ENCODE results near the gene RIT1.
"Not testable (repeated sequence)": the region's sequence is repeated elsewhere in the genome, so short reads cannot be mapped to it uniquely, and the experiment has no call there.

Gene RIT1

DNA sequence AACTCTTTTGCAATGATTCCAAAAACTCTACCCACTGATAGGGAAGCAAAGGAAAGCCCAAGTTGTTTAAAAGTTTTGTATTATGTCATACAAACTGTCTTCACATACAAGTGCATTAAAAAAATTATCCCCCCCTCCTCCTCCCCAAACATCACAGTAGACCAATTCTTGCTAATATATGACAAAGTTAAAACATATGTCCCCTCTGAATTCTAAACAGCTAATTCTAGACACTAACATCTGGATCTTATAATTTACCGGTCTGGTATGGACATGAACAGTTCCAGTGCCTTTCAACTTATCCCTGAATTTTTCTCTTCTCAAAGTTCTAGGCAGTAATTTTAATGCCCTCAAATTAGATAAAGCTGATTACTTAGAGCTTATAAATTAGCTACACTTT is 13.4 kb downstream of the RIT1 start:
- in situ Hi-C loops (cut with MboI; ENCODE audit: low sequenced_read_pairs) = no loop called here
- Histone ChIP-seq H3K4me3 (no peak overlapping the region), H3K4me1 (no peaks in the 10 kb centered on the region; the same call in 1 of the 2 replicates), H3K9me3 (no peaks in the 10 kb centered on the region), H3K27me3 (ENCODE audit: low read depth) (no peaks in the 10 kb centered on the region), H3K36me3 (replicated peaks) (peaks cover 49% of the 10 kb centered on the region)
- no peak for DNase-seq (ENCODE audit: low spot score in 2 of 2)

DNA sequence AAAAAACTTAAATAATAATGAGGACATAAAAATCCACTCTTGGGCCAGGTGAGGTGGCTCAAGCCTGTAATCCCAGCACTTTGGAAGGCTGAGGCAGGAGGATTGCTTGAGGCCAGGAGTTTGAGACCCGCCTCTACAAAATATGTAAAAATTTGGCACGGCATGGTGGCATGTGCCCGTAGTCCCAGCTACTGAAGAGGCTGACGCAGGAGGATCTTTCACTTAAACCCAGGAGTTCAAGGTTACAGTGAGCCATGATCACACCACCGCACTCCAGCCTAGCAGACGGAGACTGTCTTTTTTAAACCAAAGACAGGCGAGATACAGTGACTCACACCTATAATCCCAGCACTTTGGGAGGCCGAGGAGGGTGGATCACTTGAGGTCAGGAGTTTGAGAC is 14.7 kb downstream of the RIT1 start:
- H3K27me3 ChIP-seq (ENCODE audit: low read depth); H3K4me1 ChIP-seq; DNase-seq (ENCODE audit: low spot score in 2 of 2); H3K9me3 ChIP-seq; in situ Hi-C loops (cut with MboI; ENCODE audit: low sequenced_read_pairs); H3K4me3 ChIP-seq: not testable (repeated sequence)
- peaks cover 39% of the 10 kb centered on the region for H3K36me3 ChIP-seq (replicated peaks)

- DNase-seq (ENCODE audit: low spot score in 2 of 2); in situ Hi-C loops (cut with MboI; ENCODE audit: low sequenced_read_pairs): not testable (repeated sequence)
- H3K36me3 ChIP-seq (replicated peaks) = peaks cover 30% of the 10 kb centered on the region
These were observed 15.5 kb downstream of the RIT1 start for GRCh38 chr1:155895617-155896016.

DNA sequence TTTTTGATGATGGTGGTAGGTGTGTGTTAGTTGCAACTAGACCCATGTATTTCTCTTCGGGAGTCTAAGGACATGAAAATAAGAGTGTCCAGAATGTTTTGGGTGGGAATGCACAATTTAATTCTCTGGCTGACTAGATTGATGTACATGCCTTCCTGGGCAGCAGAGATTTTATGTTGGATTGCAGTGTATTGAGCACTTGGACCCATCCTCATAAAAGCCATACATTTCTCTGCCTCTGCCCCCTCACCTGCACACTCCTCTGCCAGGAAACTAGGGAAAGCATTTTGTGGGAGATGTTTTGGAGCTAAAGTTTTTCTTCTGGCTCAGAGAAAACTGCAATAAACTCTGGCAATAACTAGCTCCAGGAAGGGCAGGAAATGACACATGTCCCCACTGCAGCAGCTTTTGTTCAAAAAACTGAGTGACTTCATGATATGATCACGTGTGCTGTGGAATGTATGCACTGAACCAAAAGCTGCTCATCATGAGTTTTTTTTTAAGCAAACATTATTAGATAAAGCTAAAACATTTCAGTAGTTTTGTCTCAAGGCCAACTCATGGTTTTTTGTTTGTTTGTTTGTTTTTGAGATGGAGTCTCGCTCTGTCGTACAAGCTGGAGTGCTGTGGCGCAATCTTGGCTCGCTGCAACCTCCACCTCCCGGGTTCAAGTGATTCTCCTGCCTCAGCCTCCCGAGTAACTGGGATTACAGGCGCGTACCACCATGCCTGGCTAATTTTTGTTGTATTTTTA is 17.6 kb downstream of the RIT1 start:
- Histone ChIP-seq H3K36me3 (replicated peaks) (peaks cover 10% of the 10 kb centered on the region), H3K9me3 (no peaks in the 10 kb centered on the region), H3K27me3 (ENCODE audit: low read depth) (no peaks in the 10 kb centered on the region), H3K4me3 (no peak overlapping the region), H3K4me1 (no peaks in the 10 kb centered on the region)
- in situ Hi-C loops (cut with MboI; ENCODE audit: low sequenced_read_pairs) = no loop called here
- DNase-seq (ENCODE audit: low spot score in 2 of 2) = no peak

More at GRCh38 chr1:155895617-155896016, 15.5 kb downstream of the RIT1 start:
- H3K4me1 ChIP-seq; H3K27me3 ChIP-seq (ENCODE audit: low read depth); H3K4me3 ChIP-seq; H3K9me3 ChIP-seq: not testable (repeated sequence)

DNA sequence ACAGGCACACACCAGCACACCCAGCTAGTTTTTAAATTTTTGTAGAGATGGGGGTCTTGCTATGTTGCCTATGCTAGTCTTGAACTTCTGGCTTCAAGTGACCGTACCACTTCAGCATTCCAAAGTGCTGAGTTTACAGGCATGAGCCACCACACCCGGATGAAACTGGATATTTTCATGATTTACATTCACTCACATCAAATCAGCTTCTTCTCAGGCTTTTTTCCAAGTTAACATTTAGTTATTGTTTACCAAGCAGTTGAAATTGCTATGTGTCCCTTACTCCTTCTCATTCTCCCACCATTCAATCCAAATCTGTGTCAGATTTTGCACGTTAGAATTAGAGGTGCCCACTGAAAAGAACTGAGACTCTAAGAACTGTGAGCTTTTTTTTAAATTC is 18.4 kb downstream of the RIT1 start:
- no peak for DNase-seq (ENCODE audit: low spot score in 2 of 2)

DNA sequence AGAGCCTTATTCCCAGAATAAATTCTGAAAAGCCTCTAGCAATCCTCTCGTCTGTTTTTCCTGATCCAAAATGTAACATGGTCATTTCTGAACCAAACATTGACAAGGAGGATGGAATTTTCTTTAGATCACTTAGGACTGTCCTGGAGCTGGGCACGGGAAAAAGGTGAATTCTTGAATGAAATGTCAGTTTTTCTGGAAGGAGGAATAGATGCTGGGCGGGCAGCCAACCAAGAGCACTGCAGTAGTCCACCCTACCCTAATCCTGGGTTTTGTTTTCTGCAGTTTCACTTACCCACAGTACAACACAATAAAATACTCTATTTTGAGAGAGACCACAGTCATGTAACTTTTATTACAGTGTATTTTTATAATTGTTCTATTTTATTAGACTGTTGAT is 20.9 kb downstream of the RIT1 start:
- Histone ChIP-seq H3K4me3 (no peak overlapping the region), H3K27me3 (ENCODE audit: low read depth) (no peaks in the 10 kb centered on the region), H3K9me3 (no peaks in the 10 kb centered on the region), H3K36me3 (replicated peaks) (no peaks in the 10 kb centered on the region), H3K4me1 (no peaks in the 10 kb centered on the region)
- DNase-seq (ENCODE audit: low spot score in 2 of 2) = no peak
- in situ Hi-C loops (cut with MboI; ENCODE audit: low sequenced_read_pairs) = no loop called here

More for the DNA sequence above, 18.4 kb downstream of the RIT1 start:
- Histone ChIP-seq H3K4me3 (no peak overlapping the region), H3K9me3 (no peaks in the 10 kb centered on the region), H3K4me1 (no peaks in the 10 kb centered on the region), H3K36me3 (replicated peaks) (peaks cover 9% of the 10 kb centered on the region), H3K27me3 (ENCODE audit: low read depth) (no peaks in the 10 kb centered on the region)
- in situ Hi-C loops (cut with MboI; ENCODE audit: low sequenced_read_pairs) = no loop called here

- H3K27me3 ChIP-seq (ENCODE audit: low read depth) = no peaks in the 10 kb centered on the region
- DNase-seq (ENCODE audit: low spot score in 2 of 2) = no peak
These were observed 21.6 kb downstream of the RIT1 start for GRCh38 chr1:155889566-155889965.

DNA sequence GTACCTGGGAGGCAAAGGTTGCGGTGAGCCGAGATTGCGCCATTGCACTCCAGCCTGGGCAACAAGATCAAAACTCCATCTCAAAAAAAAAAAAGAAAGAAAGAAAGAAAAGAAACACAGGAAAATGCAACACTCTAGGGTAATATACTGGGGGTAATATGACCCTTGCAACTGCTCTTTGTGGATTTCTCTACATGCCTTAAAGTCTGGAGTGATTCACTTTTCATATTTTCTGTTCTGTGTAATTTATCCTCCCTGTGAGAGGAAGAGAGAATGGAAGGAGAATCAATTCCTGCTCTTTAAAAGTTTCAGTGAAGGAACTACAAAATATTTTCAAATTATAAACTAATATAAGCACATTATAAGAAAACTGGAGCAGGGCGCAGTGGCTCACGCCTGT is 22.7 kb downstream of the RIT1 start:
- Histone ChIP-seq H3K27me3 (ENCODE audit: low read depth) (peaks cover 1% of the 10 kb centered on the region; the same call in 1 of the 2 replicates), H3K4me3 (no peak overlapping the region), H3K9me3 (no peaks in the 10 kb centered on the region), H3K4me1 (no peaks in the 10 kb centered on the region), H3K36me3 (replicated peaks) (no peaks in the 10 kb centered on the region)
- DNase-seq (ENCODE audit: low spot score in 2 of 2) = no peak
- in situ Hi-C loops (cut with MboI; ENCODE audit: low sequenced_read_pairs) = no loop called here

More at GRCh38 chr1:155889566-155889965, 21.6 kb downstream of the RIT1 start:
- Histone ChIP-seq H3K36me3 (replicated peaks) (no peaks in the 10 kb centered on the region), H3K4me3 (no peak overlapping the region), H3K4me1 (no peaks in the 10 kb centered on the region), H3K9me3 (no peaks in the 10 kb centered on the region)
- in situ Hi-C loops (cut with MboI; ENCODE audit: low sequenced_read_pairs) = no loop called here

- H3K27me3 ChIP-seq (ENCODE audit: low read depth) = peaks cover 4% of the 10 kb centered on the region; the same call in 1 of the 2 replicates
- no peak overlapping the region for H3K4me3 ChIP-seq
- no peaks in the 10 kb centered on the region for H3K9me3 ChIP-seq
- DNase-seq (ENCODE audit: low spot score in 2 of 2) = no peak
- in situ Hi-C loops (cut with MboI; ENCODE audit: low sequenced_read_pairs) = no loop called here
- no peaks in the 10 kb centered on the region for H3K36me3 ChIP-seq (replicated peaks)
- no peaks in the 10 kb centered on the region for H3K4me1 ChIP-seq
These were observed 26.2 kb downstream of the RIT1 start for GRCh38 chr1:155884982-155885381.

GRCh38 chr1:155884031-155884960 is 26.9 kb downstream of the RIT1 start:
- in situ Hi-C loops (cut with MboI; ENCODE audit: low sequenced_read_pairs) = no loop called here
- Histone ChIP-seq H3K4me1 (no peaks in the 10 kb centered on the region), H3K9me3 (no peaks in the 10 kb centered on the region), H3K4me3 (no peak overlapping the region), H3K27me3 (ENCODE audit: low read depth) (peaks cover 4% of the 10 kb centered on the region; the same call in 1 of the 2 replicates), H3K36me3 (replicated peaks) (no peaks in the 10 kb centered on the region)
- no peak for DNase-seq (ENCODE audit: low spot score in 2 of 2)

- DNase-seq (ENCODE audit: low spot score in 2 of 2) = no peak
- Histone ChIP-seq H3K27me3 (ENCODE audit: low read depth) (peaks cover 4% of the 10 kb centered on the region; the same call in 1 of the 2 replicates), H3K36me3 (replicated peaks) (no peaks in the 10 kb centered on the region), H3K4me1 (no peaks in the 10 kb centered on the region), H3K4me3 (no peak overlapping the region), H3K9me3 (no peaks in the 10 kb centered on the region)
- in situ Hi-C loops (cut with MboI; ENCODE audit: low sequenced_read_pairs) = no loop called here
These were observed 28.4 kb downstream of the RIT1 start for GRCh38 chr1:155882766-155883165.

DNA sequence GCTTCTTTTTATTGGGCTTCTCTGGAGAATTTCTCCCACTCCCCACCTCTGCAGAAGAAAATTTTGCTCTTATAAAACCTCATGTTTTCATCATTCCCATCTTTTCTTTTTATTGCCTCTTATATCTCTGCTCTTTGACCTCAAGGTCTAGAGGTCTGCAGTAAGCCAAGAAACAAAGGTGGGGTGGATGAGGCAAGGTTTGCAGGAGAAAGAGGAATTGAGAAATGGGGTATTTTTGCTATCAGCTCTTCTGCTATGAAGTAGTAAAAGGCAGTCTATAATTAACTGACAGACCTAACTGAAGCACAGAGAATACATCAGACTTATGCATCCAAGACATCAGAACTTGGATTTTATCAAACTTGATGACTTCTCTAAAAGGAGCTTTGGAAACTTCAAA is 28.9 kb downstream of the RIT1 start:
- DNase-seq (ENCODE audit: low spot score in 2 of 2) = no peak
- H3K9me3 ChIP-seq = no peaks in the 10 kb centered on the region
- H3K4me1 ChIP-seq = no peaks in the 10 kb centered on the region
- peaks cover 4% of the 10 kb centered on the region; the same call in 1 of the 2 replicates for H3K27me3 ChIP-seq (ENCODE audit: low read depth)
- H3K36me3 ChIP-seq (replicated peaks) = no peaks in the 10 kb centered on the region
- no peak overlapping the region for H3K4me3 ChIP-seq
- in situ Hi-C loops (cut with MboI; ENCODE audit: low sequenced_read_pairs) = no loop called here

DNA sequence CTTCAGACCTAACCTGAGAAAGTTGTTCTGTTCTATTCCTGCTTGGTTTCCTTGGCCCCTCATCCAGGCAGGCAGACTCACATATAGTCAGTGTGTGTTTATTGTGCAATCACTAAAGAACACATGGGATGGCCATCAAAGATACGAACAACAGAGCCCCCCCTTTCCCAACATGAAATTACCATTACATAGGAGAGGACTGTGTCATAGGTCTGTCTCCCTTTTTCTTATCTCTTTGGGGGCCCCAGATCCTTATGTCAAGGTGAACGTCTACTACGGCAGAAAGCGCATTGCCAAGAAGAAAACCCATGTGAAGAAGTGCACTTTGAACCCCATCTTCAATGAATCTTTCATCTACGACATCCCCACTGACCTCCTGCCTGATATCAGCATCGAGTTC is 30.2 kb downstream of the RIT1 start:
- Histone ChIP-seq H3K36me3 (replicated peaks) (no peaks in the 10 kb centered on the region), H3K27me3 (ENCODE audit: low read depth) (peaks cover 4% of the 10 kb centered on the region; the same call in 1 of the 2 replicates), H3K4me3 (no peak overlapping the region), H3K4me1 (no peaks in the 10 kb centered on the region), H3K9me3 (no peaks in the 10 kb centered on the region)
- in situ Hi-C loops (cut with MboI; ENCODE audit: low sequenced_read_pairs) = no loop called here
- DNase-seq (ENCODE audit: low spot score in 2 of 2) = no peak

GRCh38 chr1:155880251-155880650 is 30.9 kb downstream of the RIT1 start:
- Histone ChIP-seq H3K9me3 (no peaks in the 10 kb centered on the region), H3K4me3 (no peak overlapping the region), H3K4me1 (no peaks in the 10 kb centered on the region), H3K27me3 (ENCODE audit: low read depth) (peaks cover 4% of the 10 kb centered on the region; the same call in 1 of the 2 replicates), H3K36me3 (replicated peaks) (no peaks in the 10 kb centered on the region)
- DNase-seq (ENCODE audit: low spot score in 2 of 2) = no peak
- in situ Hi-C loops (cut with MboI; ENCODE audit: low sequenced_read_pairs) = no loop called here
